Epithelial cell of esophagus (primary cell): ENCODE data around the gene MYRFL.

Experiments used
- DNase-seq: peaks from one replicate; pipeline ENCODE4 v3.0.0; 2010; ENCODE audit warnings: low read depth
- H3K4me3 ChIP-seq: 2 replicates; pipeline ENCODE4 v1.5.1; 2011; ENCODE audit warnings: mild to moderate bottlenecking, low read length, control low read depth
- TF ChIP-seq, protein P1 (sequence below): IDR thresholded peaks from 2 replicates; pipeline ENCODE4 v1.5.1; 2011; ENCODE audit warnings: low read depth, mild to moderate bottlenecking, low read length, control low read depth, inconsistent platforms; ENCODE audit not compliant: insufficient read depth; ENCODE audit errors: missing control alignments

Gene MYRFL

DNA sequence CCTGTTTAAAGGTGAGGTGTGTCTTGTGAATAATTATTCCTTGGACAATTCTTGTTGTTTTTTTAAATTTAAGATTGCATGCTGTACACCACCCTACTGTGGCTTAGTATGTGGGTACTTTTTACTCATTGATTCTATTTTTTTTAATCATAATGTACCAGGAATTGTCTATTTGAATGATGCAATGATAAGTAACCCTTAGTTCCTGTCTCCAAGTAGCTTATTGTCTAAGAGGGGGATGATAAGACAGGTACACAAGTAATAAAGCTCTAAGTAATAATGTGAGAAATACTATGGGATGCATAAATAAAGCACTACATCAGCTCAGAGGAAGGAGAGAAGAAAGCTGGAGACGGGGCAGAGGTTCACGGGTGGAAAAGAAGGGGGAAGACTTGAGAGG is 90.9 kb downstream of the MYRFL start:
- no peak for DNase-seq
- no peak overlapping the region for H3K4me3 ChIP-seq
- TF ChIP-seq, protein P1, sequence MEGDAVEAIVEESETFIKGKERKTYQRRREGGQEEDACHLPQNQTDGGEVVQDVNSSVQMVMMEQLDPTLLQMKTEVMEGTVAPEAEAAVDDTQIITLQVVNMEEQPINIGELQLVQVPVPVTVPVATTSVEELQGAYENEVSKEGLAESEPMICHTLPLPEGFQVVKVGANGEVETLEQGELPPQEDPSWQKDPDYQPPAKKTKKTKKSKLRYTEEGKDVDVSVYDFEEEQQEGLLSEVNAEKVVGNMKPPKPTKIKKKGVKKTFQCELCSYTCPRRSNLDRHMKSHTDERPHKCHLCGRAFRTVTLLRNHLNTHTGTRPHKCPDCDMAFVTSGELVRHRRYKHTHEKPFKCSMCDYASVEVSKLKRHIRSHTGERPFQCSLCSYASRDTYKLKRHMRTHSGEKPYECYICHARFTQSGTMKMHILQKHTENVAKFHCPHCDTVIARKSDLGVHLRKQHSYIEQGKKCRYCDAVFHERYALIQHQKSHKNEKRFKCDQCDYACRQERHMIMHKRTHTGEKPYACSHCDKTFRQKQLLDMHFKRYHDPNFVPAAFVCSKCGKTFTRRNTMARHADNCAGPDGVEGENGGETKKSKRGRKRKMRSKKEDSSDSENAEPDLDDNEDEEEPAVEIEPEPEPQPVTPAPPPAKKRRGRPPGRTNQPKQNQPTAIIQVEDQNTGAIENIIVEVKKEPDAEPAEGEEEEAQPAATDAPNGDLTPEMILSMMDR = no peak

DNA sequence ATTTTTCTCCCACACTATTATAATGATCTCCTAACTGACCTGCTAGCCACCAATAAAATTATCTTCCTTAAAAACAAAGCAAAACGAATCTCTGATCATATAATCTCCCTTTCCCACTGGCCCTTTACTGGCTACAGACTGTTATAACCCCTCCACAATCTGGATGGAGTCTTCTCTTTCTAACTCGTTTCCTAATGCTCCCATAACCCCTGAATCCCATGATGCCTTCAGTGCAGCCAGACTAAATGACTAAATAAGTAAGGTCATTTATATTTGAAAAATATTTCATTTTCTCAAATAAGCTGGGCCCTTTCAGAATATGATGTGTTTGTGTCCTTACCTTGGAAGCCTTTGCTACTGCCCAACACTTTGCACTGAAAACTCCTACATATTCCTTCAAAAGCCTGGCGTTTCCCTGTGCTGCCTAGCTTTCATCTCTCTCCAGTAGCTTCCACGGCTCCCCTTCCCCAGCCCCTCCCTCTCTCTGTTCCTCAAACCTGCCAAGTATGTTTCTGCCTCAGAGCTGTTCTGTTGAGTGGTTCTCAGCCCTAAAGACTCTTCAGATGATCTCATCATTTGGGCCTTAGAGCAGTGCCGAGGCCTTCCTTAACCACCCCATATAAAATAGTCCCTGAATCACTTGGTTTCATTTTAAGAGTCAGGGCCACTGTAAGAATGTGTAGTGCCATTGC is 91.7 kb downstream of the MYRFL start:
- no peak for DNase-seq
- TF ChIP-seq, protein P1 = no peak
- H3K4me3 ChIP-seq = no peak overlapping the region

DNA sequence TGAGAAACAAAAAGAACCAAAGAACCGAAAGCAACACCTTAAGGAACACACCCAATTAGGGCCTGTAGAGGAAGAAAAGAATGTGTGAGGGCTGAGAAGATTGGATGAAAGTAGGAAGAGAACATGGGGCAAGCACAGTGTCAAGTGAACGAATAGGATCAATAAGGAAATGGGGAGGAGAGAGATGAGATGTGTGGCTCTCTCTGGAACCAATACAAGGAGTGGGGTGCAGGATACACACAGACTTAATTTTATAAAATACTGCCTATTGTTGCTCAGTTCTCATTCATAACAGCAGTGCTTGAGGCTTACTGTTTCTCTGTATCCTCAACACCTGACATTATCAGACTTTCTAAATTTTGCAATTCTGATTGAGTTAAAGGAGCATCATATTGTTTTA is 93.3 kb downstream of the MYRFL start:
- TF ChIP-seq, protein P1 = no peak
- no peak for DNase-seq

DNA sequence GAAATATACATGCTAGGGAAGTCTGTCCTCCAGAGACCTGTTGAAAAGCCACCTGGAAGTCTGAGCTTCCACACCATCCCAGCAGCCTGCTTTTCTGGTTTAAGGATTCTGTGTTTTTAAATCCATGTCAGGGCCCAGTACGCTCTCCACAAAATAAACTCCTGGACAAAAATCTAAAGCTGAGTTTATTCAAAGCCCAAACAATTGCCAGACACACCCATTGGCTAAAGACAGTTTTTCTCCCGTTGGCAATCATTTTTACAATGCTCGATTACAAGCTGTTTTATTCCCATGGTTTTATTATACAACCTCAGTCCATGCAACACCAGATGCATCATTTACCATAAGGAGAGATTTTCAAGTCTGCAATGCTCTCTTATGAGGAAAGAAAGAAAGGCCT is 94.5 kb downstream of the MYRFL start:
- DNase-seq = no peak
- TF ChIP-seq, protein P1 = no peak
- H3K4me3 ChIP-seq = no peak overlapping the region

More for the DNA sequence above, 93.3 kb downstream of the MYRFL start:
- no peak overlapping the region for H3K4me3 ChIP-seq

DNA sequence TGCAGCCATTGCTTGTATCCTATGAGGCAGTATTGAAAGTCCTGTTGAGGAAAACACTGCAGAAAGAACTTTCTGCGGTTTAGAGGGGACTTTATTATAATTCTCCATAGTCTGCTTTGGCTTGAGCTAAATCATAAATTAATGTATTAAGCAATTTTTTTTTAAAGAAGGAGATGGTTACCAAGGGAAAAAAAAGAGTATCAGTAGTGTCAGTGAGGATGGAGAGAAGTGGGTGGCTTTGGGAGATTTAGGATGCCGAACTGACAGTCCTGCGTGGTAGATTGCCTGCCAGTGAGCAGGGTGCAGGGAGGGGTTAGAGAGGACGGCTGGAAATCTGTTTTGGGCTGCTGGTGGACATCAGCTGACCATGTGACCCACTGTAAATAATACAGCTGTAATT is 96.8 kb downstream of the MYRFL start:
- no peak overlapping the region for H3K4me3 ChIP-seq
- TF ChIP-seq, protein P1 = no peak
- DNase-seq = no peak

DNA sequence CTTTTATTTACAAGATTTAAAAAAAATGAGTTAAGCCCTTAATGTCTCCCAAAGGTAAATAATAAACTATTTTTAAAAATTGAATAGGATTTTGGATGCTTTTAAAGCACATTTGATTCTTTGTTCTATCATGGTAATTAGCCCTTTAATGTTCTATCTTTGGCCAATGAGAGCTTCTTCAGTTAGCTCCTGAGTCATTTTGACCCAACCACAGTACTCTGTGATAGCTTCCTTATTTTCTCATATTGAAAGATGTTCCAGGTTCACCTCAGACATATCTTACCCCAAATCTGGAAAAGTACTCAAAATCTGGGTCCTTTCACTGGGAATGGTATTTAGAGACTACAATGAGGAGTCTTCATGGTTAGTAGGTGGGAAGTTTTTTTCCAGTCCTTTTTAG is 98.0 kb downstream of the MYRFL start:
- no peak overlapping the region for H3K4me3 ChIP-seq
- TF ChIP-seq, protein P1 = no peak
- no peak for DNase-seq

DNA sequence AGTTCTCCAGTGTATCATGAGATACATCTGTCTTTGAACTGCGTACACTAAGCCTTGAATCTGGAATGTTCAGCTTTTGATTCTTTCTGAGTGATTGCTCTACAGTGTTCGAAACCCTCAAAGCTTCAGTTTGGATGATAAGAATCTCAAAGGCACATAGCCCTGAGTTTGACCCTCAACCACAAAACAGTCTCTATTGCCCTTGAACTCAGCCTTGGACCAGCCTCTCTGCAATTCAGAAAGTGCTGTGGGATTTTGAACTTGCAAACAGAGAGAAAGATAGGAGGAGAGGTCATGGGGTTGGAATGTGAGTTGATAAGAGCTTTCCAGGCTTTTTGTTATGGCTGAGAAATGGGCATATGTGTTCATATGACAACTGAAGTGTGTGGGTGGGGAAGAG is 100.3 kb downstream of the MYRFL start:
- DNase-seq = no peak
- no peak overlapping the region for H3K4me3 ChIP-seq
- TF ChIP-seq, protein P1 = no peak
